Astrocyte (in vitro differentiated cells and primary cell): ENCODE measurements around the gene DNAL1. TPM values are rescaled to one million over a fixed set of nuclear protein-coding genes. Genes with fewer than 3 reads are reported as not detected.

Experiments used
- DNase-seq: peaks from one replicate; pipeline ENCODE4 v3.0.0-alpha.2; 2010; ENCODE audit warnings: low read depth
- FAIRE-seq: peaks from 2 replicates; lab custom pipeline; 2011; peaks lifted over from hg19 to GRCh38; lab: Jason Lieb, UNC
- H2AFZ ChIP-seq: 2 replicates; pipeline ENCODE4 v1.6.0; 2012; ENCODE audit warnings: low read depth, low read length, inconsistent platforms
- H3K27ac ChIP-seq: 2 replicates; pipeline ENCODE4 v1.5.1; 2011; ENCODE audit warnings: low read depth, low read length, inconsistent platforms
- H3K27me3 ChIP-seq: 2 replicates; pipeline ENCODE4 v1.6.0; 2011; ENCODE audit warnings: low read length, inconsistent platforms; ENCODE audit not compliant: insufficient read depth
- H3K36me3 ChIP-seq: 2 replicates; pipeline ENCODE4 v1.5.1; 2011; ENCODE audit warnings: low read length, inconsistent platforms; ENCODE audit not compliant: insufficient read depth
- H3K4me1 ChIP-seq: 2 replicates; pipeline ENCODE4 v1.5.1; 2011; ENCODE audit warnings: low read length, inconsistent platforms; ENCODE audit not compliant: insufficient read depth
- H3K4me2 ChIP-seq: 2 replicates; pipeline ENCODE4 v1.6.0; 2012; ENCODE audit warnings: low read length, inconsistent platforms
- H3K4me3 ChIP-seq: 2 replicates; pipeline ENCODE4 v1.5.1; 2011; ENCODE audit warnings: low read depth, mild to moderate bottlenecking, low read length, inconsistent platforms; ENCODE audit not compliant: insufficient read depth
- H3K79me2 ChIP-seq: 2 replicates; pipeline ENCODE4 v1.6.0; 2012; ENCODE audit warnings: mild to moderate bottlenecking, low read length, inconsistent platforms; ENCODE audit not compliant: insufficient read depth
- H3K9ac ChIP-seq: 2 replicates; pipeline ENCODE4 v1.6.0; 2012; ENCODE audit warnings: mild to moderate bottlenecking, low read length, inconsistent platforms
- H3K9me3 ChIP-seq: 2 replicates; pipeline ENCODE4 v1.5.1; 2012; ENCODE audit warnings: low read depth, mild to moderate bottlenecking, low read length, inconsistent platforms; ENCODE audit not compliant: insufficient read depth
- H4K20me1 ChIP-seq: 2 replicates; pipeline ENCODE4 v1.6.0; 2012; ENCODE audit warnings: low read length, inconsistent platforms; ENCODE audit not compliant: insufficient read depth
- H3K27ac Mint-ChIP-seq: one replicate; pipeline ENCODE4 v1.8.0; 2021; ENCODE audit warnings: mild to moderate bottlenecking, mixed read lengths; ENCODE audit not compliant: unreplicated experiment
- H3K27me3 Mint-ChIP-seq: one replicate; pipeline ENCODE4 v1.8.0; 2021; ENCODE audit warnings: low read depth, mixed read lengths; ENCODE audit not compliant: unreplicated experiment
- H3K36me3 Mint-ChIP-seq: one replicate; pipeline ENCODE4 v1.8.0; 2021; ENCODE audit warnings: low read depth, mixed read lengths; ENCODE audit not compliant: unreplicated experiment
- H3K4me1 Mint-ChIP-seq: one replicate; pipeline ENCODE4 v1.8.0; 2021; ENCODE audit warnings: low read depth, mixed read lengths; ENCODE audit not compliant: unreplicated experiment
- H3K4me3 Mint-ChIP-seq: one replicate; pipeline ENCODE4 v1.8.0; 2021; ENCODE audit warnings: mild to moderate bottlenecking, moderate library complexity, mixed read lengths; ENCODE audit not compliant: unreplicated experiment
- H3K9me3 Mint-ChIP-seq: one replicate; pipeline ENCODE4 v1.8.0; 2021; ENCODE audit warnings: mild to moderate bottlenecking, mixed read lengths; ENCODE audit not compliant: unreplicated experiment
- EZH2 ChIP-seq: IDR thresholded peaks from 2 replicates; pipeline ENCODE4 v1.6.1; 2012; ENCODE audit warnings: mild to moderate bottlenecking, low read length, inconsistent platforms; ENCODE audit not compliant: insufficient read depth
- total RNA-seq: library from RNA; stranded (reverse); gene quantifications from 2 replicates; pipeline ENCODE4 v1.2.1, GENCODE V29; 2021
- TF ChIP-seq, protein P1 (sequence below): IDR thresholded peaks from 2 replicates; pipeline ENCODE4 v1.5.1; 2011; ENCODE audit warnings: low read depth, mild to moderate bottlenecking, inconsistent platforms, low read length, moderate library complexity; ENCODE audit not compliant: insufficient read depth

Gene DNAL1
- total RNA-seq, 1 donor from 2014 or later: 24.9 TPM

- H3K36me3 Mint-ChIP-seq: peaks cover 14% of the 10 kb centered on the region
- no peaks in the 10 kb centered on the region for H3K27me3 ChIP-seq
- no peaks in the 10 kb centered on the region for H3K9me3 ChIP-seq
- peak within 1 kb of the TSS; percentile 89 for H3K27ac ChIP-seq
- H3K9ac ChIP-seq: peak within 1 kb of the TSS; percentile 95
- H3K79me2 ChIP-seq: peaks cover 54% of the 10 kb centered on the region
- peak within 1 kb of the TSS; percentile 81 for H2AFZ ChIP-seq
- DNase-seq: peak; percentile 55
- H3K4me1 ChIP-seq: peaks cover 36% of the 10 kb centered on the region
- peaks cover 10% of the 10 kb centered on the region for H3K36me3 ChIP-seq
- peaks cover 49% of the 10 kb centered on the region for H4K20me1 ChIP-seq
- peak within 1 kb of the TSS; percentile 90 for H3K27ac Mint-ChIP-seq
- H3K4me3 Mint-ChIP-seq: peak within 1 kb of the TSS; percentile 97
- H3K4me2 ChIP-seq: peak within 1 kb of the TSS; percentile 95
- H3K9me3 Mint-ChIP-seq: no peaks in the 10 kb centered on the region
- TF ChIP-seq, protein P1, sequence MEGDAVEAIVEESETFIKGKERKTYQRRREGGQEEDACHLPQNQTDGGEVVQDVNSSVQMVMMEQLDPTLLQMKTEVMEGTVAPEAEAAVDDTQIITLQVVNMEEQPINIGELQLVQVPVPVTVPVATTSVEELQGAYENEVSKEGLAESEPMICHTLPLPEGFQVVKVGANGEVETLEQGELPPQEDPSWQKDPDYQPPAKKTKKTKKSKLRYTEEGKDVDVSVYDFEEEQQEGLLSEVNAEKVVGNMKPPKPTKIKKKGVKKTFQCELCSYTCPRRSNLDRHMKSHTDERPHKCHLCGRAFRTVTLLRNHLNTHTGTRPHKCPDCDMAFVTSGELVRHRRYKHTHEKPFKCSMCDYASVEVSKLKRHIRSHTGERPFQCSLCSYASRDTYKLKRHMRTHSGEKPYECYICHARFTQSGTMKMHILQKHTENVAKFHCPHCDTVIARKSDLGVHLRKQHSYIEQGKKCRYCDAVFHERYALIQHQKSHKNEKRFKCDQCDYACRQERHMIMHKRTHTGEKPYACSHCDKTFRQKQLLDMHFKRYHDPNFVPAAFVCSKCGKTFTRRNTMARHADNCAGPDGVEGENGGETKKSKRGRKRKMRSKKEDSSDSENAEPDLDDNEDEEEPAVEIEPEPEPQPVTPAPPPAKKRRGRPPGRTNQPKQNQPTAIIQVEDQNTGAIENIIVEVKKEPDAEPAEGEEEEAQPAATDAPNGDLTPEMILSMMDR: no peak
- TF ChIP-seq EZH2: no peak
- H3K27me3 Mint-ChIP-seq: no peaks in the 10 kb centered on the region
- no peak for FAIRE-seq
- peak within 1 kb of the TSS; percentile 97 for H3K4me3 ChIP-seq
- H3K4me1 Mint-ChIP-seq: peaks cover 24% of the 10 kb centered on the region
Observed at GRCh38 chr14:73713803-73714655, 69.2 kb downstream of the DNAL1 start, which contains the start of gene PNMA1. TSS of gene PNMA1 (minus strand) at chr14:73714384. CDS start at chr14:73713639, 745 bp downstream.

DNA sequence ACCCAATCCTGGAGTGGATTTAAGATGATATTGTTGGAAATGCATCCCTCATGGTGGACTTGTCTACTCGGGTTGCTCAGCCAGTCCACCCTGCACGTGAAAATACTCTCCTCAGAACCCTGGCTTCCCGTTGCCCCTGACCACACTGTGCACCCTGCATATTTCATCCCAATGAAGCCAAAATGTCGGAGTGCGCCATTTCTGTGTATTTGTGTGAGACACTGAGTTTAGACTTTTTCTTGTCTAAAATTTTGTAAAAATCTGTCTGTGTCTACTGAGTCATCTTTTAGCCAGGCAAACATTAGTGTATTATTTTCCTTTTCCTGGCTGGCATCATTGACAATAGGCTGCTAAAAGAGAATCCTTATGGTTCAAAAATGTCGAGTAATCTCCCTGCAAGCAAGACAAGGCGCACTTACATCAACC lies 69.9 kb downstream of the DNAL1 start:
- H3K27me3 Mint-ChIP-seq: no peaks in the 10 kb centered on the region
- Histone ChIP-seq H3K27me3 (no peaks in the 10 kb centered on the region), H3K4me2 (peak overlapping the region; percentile 95), H2AFZ (no peak overlapping the region), H3K79me2 (peaks cover 54% of the 10 kb centered on the region), H3K9ac (peak overlapping the region; percentile 95), H3K36me3 (peaks cover 13% of the 10 kb centered on the region), H4K20me1 (peaks cover 49% of the 10 kb centered on the region), H3K4me1 (peaks cover 36% of the 10 kb centered on the region), H3K4me3 (peak overlapping the region; percentile 97), H3K27ac (peak overlapping the region; percentile 51), H3K9me3 (no peaks in the 10 kb centered on the region)
- no peaks in the 10 kb centered on the region for H3K9me3 Mint-ChIP-seq
- H3K27ac Mint-ChIP-seq: peak overlapping the region; percentile 84
- H3K4me1 Mint-ChIP-seq: peaks cover 26% of the 10 kb centered on the region
- FAIRE-seq (no peak), DNase-seq (no peak)
- H3K36me3 Mint-ChIP-seq: peaks cover 16% of the 10 kb centered on the region
- H3K4me3 Mint-ChIP-seq: peak overlapping the region; percentile 86
- TF ChIP-seq, protein P1: no peak
- TF ChIP-seq EZH2: no peak

- no peaks in the 10 kb centered on the region for H3K9me3 ChIP-seq
- peaks cover 41% of the 10 kb centered on the region for H4K20me1 ChIP-seq
- H3K9me3 Mint-ChIP-seq: no peaks in the 10 kb centered on the region
- no peak overlapping the region for H3K9ac ChIP-seq
- peaks cover 20% of the 10 kb centered on the region for H3K36me3 ChIP-seq
- peaks cover 14% of the 10 kb centered on the region for H3K36me3 Mint-ChIP-seq
- peaks cover 46% of the 10 kb centered on the region for H3K79me2 ChIP-seq
- no peak for FAIRE-seq
- TF ChIP-seq, protein P1: no peak
- no peak for TF ChIP-seq EZH2
- H3K4me1 Mint-ChIP-seq: peaks cover 26% of the 10 kb centered on the region
- H3K4me2 ChIP-seq: no peak overlapping the region
- H3K27ac Mint-ChIP-seq: no peak overlapping the region
- H3K4me1 ChIP-seq: peaks cover 36% of the 10 kb centered on the region
- H2AFZ ChIP-seq: no peak overlapping the region
- DNase-seq: no peak
- H3K4me3 ChIP-seq: no peak overlapping the region
- H3K4me3 Mint-ChIP-seq: no peak overlapping the region
- H3K27ac ChIP-seq: no peak overlapping the region
- no peaks in the 10 kb centered on the region for H3K27me3 Mint-ChIP-seq
- H3K27me3 ChIP-seq: no peaks in the 10 kb centered on the region
Observed at GRCh38 chr14:73715707-73716106, 70.9 kb downstream of the DNAL1 start.
